HTERT RPE-1 (cell line): ENCODE measurements around the gene MON2.
"Not testable (repeated sequence)": the region's sequence is repeated elsewhere in the genome, so short reads cannot be mapped to it uniquely, and the experiment has no call there.

ENCODE experiments used
- in situ Hi-C: fragments of 300-500 bp; cut with MboI; formaldehyde crosslinking; loops from 4 replicates; pipeline ENCODE4 v1.14.3; 2020; ENCODE audit warnings: low sequenced_read_pairs

The MON2 gene, protein sequence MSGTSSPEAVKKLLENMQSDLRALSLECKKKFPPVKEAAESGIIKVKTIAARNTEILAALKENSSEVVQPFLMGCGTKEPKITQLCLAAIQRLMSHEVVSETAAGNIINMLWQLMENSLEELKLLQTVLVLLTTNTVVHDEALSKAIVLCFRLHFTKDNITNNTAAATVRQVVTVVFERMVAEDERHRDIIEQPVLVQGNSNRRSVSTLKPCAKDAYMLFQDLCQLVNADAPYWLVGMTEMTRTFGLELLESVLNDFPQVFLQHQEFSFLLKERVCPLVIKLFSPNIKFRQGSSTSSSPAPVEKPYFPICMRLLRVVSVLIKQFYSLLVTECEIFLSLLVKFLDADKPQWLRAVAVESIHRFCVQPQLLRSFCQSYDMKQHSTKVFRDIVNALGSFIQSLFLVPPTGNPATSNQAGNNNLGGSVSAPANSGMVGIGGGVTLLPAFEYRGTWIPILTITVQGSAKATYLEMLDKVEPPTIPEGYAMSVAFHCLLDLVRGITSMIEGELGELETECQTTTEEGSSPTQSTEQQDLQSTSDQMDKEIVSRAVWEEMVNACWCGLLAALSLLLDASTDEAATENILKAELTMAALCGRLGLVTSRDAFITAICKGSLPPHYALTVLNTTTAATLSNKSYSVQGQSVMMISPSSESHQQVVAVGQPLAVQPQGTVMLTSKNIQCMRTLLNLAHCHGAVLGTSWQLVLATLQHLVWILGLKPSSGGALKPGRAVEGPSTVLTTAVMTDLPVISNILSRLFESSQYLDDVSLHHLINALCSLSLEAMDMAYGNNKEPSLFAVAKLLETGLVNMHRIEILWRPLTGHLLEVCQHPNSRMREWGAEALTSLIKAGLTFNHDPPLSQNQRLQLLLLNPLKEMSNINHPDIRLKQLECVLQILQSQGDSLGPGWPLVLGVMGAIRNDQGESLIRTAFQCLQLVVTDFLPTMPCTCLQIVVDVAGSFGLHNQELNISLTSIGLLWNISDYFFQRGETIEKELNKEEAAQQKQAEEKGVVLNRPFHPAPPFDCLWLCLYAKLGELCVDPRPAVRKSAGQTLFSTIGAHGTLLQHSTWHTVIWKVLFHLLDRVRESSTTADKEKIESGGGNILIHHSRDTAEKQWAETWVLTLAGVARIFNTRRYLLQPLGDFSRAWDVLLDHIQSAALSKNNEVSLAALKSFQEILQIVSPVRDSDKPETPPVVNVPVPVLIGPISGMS (N-terminal part only)

DNA sequence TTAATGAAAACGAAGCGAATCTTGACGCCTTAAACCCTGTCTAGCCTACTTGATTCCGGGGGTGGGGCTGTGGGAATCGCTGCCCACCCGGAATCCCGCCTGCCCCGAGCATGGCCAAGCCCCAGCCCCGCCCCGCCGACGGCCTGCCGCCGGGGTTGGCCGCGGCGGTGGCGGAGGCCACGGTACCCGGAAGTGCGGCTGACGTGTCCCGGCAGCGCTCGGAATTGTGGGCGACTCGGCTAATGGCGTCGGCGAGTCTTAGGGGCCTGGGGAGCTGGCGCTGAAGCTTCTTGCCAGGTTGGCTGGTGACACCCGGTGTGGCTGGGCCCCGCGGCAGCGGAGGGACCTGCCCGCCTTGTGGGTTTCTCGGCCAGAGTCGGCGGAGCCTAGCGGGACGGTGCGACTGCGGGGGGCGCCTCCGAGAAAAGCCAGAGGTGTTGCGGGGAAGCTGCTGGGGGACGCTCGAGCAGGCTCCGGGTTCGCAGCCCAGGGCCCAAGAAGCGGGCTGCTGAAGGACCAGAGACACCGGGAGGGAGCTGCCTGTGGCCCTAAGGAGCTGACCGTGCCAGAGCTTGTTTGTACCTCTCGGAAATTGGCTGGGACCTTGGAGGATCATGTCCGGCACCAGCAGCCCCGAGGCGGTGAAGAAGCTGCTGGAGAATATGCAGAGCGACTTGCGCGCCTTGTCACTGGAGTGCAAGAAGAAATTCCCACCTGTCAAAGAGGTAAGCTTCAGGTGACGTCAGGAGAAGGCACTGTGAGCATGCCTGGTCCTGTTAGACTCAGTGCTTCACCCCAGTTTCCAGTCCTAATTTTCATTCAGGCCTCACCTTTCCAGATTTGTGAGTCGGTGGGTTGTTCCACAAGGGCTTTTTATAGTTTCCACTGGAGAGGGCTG lies at the start of gene MON2:
Gene MON2 (plus strand): TSS at position 233 of the 898 bp plus-strand sequence. CDS start 382 bp downstream, at position 615.
- in situ Hi-C loops: no loop called here

DNA sequence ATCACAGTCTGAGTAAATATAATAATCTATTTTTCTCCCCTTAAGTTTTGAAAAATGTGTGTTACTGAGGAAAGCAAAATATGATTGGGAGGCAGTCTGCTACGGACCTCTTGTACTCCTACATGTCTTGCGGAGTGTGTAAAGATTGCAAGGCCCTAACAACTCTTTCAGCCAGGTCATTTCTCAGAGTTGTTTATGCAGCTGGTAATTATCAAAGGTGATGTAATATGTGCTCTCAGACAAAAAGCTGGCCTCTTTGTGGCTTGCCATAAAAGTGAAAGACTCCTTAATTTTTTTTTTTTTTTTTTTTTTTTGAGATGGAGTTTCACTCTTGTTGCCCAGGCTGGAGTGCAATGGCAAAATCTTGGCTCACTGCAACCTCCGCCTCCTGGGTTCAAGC lies 40.5 kb upstream of the MON2 start:
- in situ Hi-C loops: no loop called here

DNA sequence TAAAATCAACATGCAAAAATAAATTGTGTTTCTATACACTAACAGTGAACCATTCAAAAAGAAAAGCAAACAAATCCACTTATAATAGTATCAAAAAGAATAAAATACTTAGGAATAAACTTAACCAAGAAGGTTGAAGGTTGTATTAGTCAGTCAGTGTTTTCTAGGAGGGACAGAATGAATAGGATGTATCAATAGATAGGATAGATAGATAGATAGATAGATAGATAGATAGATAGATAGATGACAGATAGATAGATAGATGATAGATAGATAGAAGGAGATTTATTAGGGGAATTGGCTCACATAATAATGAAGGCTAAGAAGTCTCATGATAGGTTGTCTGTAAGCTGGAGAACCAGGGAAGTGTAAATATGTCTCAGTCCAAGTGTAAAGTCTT lies 37.2 kb upstream of the MON2 start:
- in situ Hi-C loops: no loop called here

DNA sequence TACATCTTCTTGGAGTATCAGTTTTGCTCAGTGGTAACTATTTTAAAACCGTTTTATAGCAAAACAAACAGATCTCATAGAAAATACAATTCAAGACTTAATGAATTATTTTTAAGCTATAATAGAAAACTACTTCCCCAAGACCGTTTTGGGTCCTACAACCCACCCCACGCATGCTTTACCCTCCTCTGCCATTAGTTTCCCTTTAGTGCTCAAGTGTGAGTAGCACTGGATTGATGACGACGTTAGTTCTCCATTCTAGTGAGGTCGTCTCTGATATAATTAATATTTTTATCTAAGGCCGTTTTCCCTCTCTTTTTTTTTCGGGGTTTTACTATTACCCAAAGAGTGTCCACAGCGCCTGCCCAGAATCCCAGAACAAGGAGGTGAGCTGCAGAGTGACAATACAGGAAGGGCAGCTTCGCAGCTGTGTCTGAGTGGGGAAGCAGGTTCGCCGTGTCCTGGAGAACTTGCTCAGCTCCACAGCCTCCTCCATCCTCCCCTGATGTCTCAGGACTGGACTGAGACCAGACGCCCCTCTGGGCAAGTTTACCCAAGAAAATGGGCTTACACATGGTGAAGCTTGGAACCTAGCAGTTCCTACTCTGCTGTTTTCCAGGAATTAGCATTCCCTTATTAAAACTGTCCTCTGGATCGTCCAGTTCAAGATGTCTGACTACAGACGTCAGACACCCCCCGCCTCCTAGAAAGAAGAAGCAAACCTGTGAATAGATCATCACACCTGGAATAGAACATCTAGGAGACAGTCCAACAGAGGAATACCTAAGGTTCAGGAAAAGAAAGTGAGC lies 31.9 kb upstream of the MON2 start:
- in situ Hi-C loops: no loop called here

DNA sequence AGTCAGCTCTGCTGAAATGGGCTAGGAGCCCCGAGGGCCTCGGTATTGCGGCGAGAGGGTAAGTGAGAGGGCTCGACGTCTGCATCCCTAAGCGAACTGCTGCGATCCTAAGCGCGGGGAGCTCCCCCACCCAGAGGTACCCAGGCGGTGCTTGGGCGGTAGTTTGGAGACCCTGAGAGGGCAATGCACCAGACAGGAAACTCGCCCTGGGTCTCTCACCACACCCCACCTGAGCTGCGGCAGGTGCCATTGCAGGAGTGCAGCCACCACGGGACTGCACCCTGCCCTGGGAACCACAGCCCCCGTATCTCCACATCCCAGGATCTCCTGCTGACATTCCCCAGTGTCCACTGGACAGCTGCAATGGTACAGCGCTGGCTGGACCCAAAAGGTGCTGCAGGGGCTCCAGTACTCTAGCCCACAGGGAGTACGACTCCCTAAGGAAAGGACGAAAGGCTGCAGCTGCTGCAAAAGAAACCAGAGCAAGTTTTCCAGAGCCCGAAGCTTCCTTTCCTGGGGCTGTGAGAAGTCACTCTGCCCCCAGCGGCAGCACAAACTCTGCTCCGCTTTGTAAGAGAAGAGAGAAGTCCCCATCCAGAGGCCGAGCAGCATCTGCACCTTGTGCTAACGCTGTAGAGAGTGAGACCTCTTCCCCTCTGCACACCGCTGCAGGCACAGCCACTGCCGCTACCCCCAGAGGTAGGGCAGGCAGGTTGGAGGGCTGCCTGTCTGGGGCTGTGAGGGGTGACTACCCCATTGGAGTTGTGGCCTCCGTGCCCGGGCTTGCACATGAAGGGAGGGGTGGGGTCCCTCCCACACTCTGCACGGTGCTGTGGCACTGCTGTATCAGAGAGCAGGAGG lies 31.1 kb upstream of the MON2 start:
- in situ Hi-C loops: no loop called here

DNA sequence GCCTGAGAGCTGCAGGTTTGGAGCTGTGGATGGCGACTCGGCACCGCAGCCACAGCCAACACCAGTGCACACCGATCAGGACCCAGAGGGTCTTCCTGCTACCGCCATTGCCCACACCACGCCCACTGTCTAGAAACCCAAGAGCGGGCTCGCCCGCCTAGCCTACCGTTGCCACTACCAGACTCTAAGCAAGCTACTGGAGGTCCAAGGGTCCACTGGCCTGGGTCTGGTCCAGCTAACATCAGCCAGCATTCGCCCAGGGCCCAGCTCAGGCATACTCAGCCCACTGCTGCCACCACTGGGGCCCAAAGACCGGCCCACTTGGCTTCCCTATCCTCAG lies 30.5 kb upstream of the MON2 start:
- in situ Hi-C loops: no loop called here

DNA sequence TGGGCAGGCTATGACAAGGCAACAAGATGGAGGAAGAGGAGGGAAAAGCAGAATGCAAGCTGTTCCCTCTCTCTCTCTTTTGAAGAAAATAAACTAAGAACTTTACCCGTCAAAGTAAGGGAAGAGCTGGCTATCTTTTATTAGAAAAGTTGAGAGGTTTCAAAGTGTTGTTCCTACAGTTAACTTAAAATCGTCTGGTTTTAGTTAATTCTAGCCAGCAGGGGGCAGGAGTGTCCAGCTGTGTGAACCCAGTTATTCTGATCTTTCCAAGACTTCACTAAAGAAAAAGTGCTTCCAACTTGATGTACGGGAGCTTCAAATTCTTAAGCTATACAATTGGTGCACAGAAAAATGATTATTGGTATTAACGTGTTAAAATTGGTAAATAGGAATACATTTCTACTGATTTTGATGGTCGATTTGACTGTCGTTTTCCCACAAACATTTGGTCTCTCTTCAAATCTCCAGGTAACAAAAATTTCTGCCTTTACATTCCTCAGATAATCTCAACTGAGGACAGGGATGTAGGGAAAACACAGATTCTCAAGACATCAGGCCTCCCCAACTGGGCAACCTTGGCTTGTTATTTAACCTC lies 28.4 kb upstream of the MON2 start:
- in situ Hi-C loops: no loop called here

DNA sequence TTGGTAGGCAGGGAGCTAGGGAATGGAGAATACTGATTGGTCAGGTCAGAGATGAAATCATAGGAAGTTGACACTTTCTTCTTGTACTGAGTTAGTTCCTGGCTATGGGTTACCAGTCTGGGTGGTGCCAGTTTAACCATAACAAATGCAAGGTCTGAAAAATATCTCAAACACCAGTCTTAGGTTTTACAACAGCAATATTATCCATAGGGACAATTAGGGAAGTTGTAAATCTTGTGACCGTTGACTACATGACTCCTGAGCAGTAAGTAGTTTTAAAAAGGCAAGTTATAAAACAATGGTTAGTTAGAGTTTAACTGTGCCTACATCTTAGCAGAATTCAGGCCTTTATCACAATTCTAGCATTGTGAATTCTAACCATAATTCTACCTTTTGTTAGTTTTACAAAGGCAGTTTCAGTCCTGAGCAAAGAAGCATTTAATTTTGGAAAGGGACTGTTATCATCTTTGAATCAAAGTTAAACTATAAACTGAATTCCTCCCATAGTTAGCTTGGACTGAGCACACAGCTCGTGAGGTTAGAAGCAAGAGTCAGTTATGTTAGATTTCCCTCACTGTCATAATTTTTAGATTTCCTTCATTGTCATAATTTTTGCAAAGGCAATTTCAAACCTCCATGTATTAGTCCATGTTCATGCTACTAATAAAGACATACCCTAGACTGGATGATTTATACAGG lies 19.7 kb upstream of the MON2 start:
- in situ Hi-C loops: no loop called here

DNA sequence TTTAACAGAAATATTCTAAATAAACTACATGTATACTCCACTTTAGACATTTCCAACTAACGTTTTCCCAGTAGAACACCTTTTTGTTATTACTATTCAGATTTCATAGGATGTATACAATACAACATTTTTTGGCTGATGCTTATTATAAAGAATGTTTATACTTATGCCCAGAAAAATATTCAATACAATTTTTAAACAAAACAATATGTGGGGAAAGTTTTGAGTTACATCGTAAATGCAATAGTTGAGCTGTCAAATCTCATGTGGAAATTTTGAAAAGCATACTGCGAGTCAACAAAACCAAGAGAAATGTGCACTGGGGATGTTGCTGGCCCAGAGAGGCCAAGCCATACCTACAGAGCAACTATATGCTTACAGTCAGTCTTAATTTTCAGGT lies 18.2 kb upstream of the MON2 start:
- in situ Hi-C loops: no loop called here

DNA sequence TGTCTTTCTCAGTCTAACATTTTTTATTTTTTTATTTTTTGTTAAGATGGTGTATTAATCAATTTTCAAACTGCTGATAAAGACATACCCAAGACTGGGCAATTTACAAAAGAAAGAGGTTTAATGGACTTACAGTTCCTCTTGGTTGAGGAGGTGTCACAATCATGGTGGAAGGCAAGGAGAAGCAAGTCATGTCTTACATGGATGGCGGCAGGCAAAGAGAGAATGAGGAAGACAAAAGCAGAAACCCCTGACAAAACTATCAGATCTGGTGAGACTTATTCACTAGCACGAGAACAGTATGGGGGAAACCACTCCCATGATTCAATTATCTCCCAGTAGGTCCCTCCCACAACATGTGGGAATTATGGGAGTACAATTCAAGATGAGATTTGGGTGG lies 11.2 kb upstream of the MON2 start:
- in situ Hi-C loops: not testable (repeated sequence)

DNA sequence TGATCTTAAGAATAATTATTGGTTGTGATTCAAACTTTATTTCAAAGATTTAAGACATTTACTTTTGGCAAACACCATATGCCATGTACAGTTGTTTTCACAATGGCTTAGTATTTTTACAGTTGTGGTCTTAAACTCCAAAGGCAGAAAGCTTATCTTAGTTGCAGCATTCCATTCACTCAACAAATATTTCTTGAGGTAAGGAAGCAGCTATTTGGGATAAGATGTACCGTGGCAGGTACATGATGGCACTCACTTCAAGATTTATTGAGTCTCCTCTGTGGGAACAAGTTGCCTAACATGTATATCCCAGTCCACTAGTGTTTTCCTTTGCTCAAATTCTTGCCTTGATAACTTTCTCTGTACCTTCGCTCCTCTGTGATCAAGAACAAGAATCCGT lies 8.0 kb upstream of the MON2 start:
- in situ Hi-C loops: no loop called here

DNA sequence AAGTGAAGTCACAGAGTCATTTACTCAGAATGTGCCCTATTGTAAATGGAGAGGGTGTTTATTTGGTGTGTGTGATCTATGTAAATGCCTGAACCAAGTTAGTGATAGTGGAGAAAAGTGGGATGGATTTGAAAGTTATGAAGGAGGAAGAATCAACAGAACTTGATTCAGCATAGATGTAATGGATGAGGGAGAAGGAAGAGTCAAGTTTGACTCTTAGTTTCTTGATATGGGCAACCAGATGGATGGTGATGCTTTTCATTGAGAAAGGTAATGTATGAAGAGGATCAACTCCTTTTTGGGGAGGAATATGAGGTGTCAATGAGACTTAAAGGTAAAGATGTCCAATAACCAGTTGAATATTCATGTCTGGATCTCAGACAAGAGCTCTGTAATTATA lies 6.7 kb upstream of the MON2 start:
- in situ Hi-C loops: no loop called here

DNA sequence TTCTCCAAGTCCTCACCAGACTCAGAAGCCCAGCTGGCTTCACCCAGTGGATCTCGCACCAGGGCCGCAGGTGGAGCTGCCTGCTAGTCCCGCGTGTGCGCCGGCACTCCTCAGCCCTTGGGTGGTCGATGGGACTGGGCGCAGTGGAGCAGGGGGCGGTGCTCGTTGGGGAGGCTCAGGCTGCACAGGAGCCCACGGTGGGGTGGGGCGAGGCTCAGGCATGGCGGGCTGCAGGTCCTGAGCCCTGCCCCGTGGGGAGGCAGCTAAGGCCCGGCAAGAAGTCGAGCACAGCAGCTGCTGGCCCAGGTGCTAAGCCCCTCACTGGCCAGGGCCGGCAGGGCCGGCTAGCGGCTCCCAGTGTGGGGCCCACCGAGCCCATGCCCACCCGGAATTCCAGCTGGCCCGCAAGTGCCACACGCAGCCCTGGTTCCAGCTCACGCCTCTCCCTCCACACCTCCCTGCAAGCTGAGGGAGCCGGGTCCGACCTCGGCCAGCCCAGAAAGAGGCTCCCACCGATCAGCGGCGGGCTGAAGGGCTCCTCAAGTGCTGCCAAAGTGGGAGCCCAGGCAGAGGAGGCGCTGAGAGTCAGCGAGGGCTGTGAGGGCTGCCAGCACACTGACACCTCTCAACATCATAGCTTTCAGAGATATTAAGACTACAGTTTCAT lies 5.3 kb upstream of the MON2 start:
- in situ Hi-C loops: not testable (repeated sequence)

DNA sequence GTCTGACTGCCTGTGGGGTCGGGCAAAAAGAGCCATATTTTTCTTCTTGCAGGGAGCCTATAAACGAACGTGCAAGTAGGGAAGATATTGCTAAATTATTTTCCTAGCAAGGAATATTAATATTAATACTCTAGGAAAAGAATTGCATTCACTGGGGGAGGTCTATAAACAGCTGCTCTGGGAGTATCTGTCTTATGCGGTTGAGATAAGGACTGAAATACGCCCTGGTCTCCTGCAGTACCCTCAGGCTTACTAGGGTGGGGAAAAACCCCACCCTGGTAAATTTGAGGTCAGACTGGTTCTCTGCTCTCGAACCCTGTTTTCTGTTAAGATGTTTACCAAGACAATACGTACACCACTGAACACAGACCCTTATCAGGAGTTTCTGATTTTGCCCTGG lies 3.4 kb upstream of the MON2 start:
- in situ Hi-C loops: not testable (repeated sequence)

DNA sequence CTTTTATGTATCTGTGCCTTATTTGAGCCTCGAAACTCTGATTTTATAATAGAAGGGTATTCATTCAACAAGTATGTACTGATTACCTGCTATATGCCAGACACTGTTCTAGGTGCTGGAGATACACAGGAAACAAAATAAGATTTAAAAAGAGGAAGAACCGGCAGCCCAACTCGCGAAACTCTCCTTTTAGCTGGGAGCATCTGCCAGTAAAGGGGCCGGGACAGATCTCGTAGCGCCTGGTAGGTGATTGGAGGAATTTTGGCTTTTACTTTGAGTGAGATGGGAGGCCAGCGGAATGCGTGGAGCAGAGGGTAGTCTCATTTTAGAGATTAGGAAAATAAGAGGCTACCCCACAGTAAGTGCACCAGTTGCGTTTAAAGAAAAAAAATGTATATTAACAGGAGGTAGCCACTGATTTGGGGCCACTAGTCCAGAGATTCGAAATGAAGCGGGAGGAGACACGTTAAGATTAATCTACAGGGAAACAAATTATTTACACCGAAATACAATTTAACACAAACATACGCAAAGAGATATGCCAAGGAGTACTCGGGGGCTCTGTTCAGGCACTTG lies 520 bp upstream of the MON2 start:
- in situ Hi-C loops: no loop called here

DNA sequence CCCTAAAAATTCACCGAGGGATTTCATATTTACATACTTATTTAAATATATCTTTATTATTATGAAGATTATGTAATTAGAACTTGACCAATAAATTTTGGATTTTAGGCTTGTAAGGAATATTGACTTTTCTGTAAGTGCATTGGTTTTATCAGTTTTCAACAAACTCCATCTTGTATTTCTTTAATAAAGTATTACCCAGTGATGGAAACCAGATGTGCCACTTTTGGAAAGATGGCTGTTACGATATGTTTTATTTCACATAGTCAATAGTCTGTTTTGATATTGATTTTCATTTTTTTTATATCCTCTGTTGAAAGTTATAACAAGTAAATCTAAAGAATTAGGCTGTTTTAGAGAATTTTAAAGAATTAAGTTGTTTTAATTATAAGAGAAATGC lies 1.8 kb downstream of the MON2 start:
- in situ Hi-C loops: no loop called here

DNA sequence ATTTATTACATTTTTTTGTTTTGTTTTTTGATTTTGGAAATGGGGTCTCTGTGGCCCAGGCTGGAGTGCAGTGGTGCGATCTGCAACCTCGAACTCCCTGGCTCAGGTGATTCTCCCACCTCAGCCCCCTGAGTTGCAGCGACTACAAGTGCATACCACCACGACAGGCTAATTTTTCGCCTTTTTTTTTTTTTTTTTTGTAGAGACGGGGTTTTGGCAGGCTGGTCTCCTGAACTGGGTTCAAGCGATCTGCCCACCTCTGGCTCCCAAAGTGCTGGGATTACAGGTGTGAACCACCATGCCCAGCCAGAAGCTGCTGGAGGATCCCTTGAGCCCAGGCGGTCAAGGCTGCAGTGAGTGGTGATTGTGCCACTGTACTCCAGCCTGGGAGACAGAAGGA lies 2.3 kb downstream of the MON2 start:
- in situ Hi-C loops: no loop called here
